ENCODE data around the gene IDI1.

The IDI1 gene

GRCh38 chr10:996031-996430 lies 52.9 kb downstream of the IDI1 start:
- TF ChIP-seq CTCF (IDR thresholded peaks at IDR 0.05) = no peak
- Mint-ChIP-seq H3K9me3 (peaks cover 7% of the 10 kb centered on the region), H3K36me3 (ENCODE audit: low read depth) (peaks cover 90% of the 10 kb centered on the region), H3K4me1 (no peaks in the 10 kb centered on the region), H3K27ac (peak overlapping the region; percentile 29), H3K4me3 (no peak overlapping the region), H3K27me3 (ENCODE audit: low read depth, poor library complexity) (no peaks in the 10 kb centered on the region)
- no peak for DNase-seq

- no peak for TF ChIP-seq CTCF (IDR thresholded peaks at IDR 0.05)
- Mint-ChIP-seq H3K9me3 (peaks cover 3% of the 10 kb centered on the region), H3K36me3 (ENCODE audit: low read depth) (peaks cover 90% of the 10 kb centered on the region), H3K4me3 (no peak overlapping the region), H3K4me1 (no peaks in the 10 kb centered on the region), H3K27ac (peak overlapping the region; percentile 78), H3K27me3 (ENCODE audit: low read depth, poor library complexity) (no peaks in the 10 kb centered on the region)
- no peak for DNase-seq
Measured at GRCh38 chr10:995559-995926, 53.4 kb downstream of the IDI1 start.

GRCh38 chr10:994836-995558 lies 53.9 kb downstream of the IDI1 start:
- TF ChIP-seq CTCF (IDR thresholded peaks at IDR 0.05) = no peak
- H3K27me3 Mint-ChIP-seq (ENCODE audit: low read depth, poor library complexity) = no peaks in the 10 kb centered on the region
- H3K36me3 Mint-ChIP-seq (ENCODE audit: low read depth) = peaks cover 90% of the 10 kb centered on the region
- peak overlapping the region; percentile 78 for H3K27ac Mint-ChIP-seq
- no peak overlapping the region for H3K4me3 Mint-ChIP-seq
- H3K4me1 Mint-ChIP-seq = peaks cover 3% of the 10 kb centered on the region
- H3K9me3 Mint-ChIP-seq = no peaks in the 10 kb centered on the region
- no peak for DNase-seq

- H3K27me3 Mint-ChIP-seq (ENCODE audit: low read depth, poor library complexity) = peaks cover 3% of the 10 kb centered on the region
- H3K9me3 Mint-ChIP-seq = no peaks in the 10 kb centered on the region
- no peak overlapping the region for H3K27ac Mint-ChIP-seq
- H3K36me3 Mint-ChIP-seq (ENCODE audit: low read depth) = peaks cover 72% of the 10 kb centered on the region
- TF ChIP-seq CTCF (IDR thresholded peaks at IDR 0.05) = no peak
- DNase-seq = no peak
- no peak overlapping the region for H3K4me3 Mint-ChIP-seq
- H3K4me1 Mint-ChIP-seq = peaks cover 17% of the 10 kb centered on the region
Measured at GRCh38 chr10:992871-993270, 56.0 kb downstream of the IDI1 start.

GRCh38 chr10:992467-992866 lies 56.5 kb downstream of the IDI1 start:
- Mint-ChIP-seq H3K36me3 (ENCODE audit: low read depth) (peaks cover 68% of the 10 kb centered on the region), H3K27me3 (ENCODE audit: low read depth, poor library complexity) (peaks cover 3% of the 10 kb centered on the region), H3K4me3 (no peak overlapping the region), H3K9me3 (no peaks in the 10 kb centered on the region), H3K27ac (no peak overlapping the region), H3K4me1 (peaks cover 17% of the 10 kb centered on the region)
- DNase-seq = no peak
- no peak for TF ChIP-seq CTCF (IDR thresholded peaks at IDR 0.05)

- H3K9me3 Mint-ChIP-seq = no peaks in the 10 kb centered on the region
- no peak for TF ChIP-seq CTCF (IDR thresholded peaks at IDR 0.05)
- H3K27ac Mint-ChIP-seq = no peak overlapping the region
- H3K27me3 Mint-ChIP-seq (ENCODE audit: low read depth, poor library complexity) = peaks cover 3% of the 10 kb centered on the region
- H3K4me3 Mint-ChIP-seq = peak overlapping the region; percentile 39
- DNase-seq = no peak
- H3K4me1 Mint-ChIP-seq = peaks cover 25% of the 10 kb centered on the region
- peaks cover 53% of the 10 kb centered on the region for H3K36me3 Mint-ChIP-seq (ENCODE audit: low read depth)
Measured at GRCh38 chr10:990808-991207, 58.1 kb downstream of the IDI1 start.
